22Rv1 (cell line): Measurements from ENCODE around the gene KRTAP10-4.

Experiments
- H3K27ac ChIP-seq: fragments of 450-650 bp; 2 replicates; pipeline ENCODE4 v1.5.1; 2017
- CTCF ChIP-seq: fragments of 450-650 bp; IDR thresholded peaks from 2 replicates; pipeline ENCODE4 v1.5.1; 2017; ENCODE audit warnings: mild to moderate bottlenecking
- ZFX ChIP-seq: fragments of 450-650 bp; IDR thresholded peaks from 2 replicates; pipeline ENCODE4 v1.6.1; 2017; ENCODE audit warnings: antibody characterized with exemption, borderline replicate concordance

The KRTAP10-4 gene

DNA sequence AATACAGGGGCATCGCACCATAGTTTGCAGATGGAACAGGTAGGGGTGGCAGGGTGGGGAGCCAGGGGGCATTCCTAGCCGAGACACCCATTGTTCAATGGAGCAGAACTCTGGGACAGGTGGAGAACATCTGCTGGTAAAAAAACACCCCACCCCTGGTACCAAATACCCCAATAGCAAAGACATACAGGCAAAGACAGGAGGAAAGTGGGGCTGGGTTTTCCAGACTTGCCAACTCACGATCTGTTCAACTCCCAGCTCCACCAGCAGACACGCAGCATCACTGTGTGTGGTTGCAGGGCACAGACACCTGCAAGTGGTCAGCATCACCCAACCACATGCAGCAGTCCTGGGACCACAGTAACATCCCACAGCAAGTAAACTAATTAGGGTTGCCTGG, 38.0 kb downstream of the KRTAP10-4 start:
- H3K27ac ChIP-seq = no peak overlapping the region
- no peak for TF ChIP-seq ZFX
- TF ChIP-seq CTCF = no peak

GRCh38 chr21:44612029-44612486, 38.5 kb downstream of the KRTAP10-4 start, which contains the start of gene KRTAP10-8:
KRTAP10-8 (plus strand) TSS chr21:44612079; CDS start chr21:44612101, 22 bp downstream.
- TF ChIP-seq CTCF (no peak), ZFX (no peak)
- H3K27ac ChIP-seq = no peak within 1 kb of the TSS

GRCh38 chr21:44612669-44613229, 39.2 kb downstream of the KRTAP10-4 start:
- H3K27ac ChIP-seq = no peak overlapping the region
- TF ChIP-seq CTCF = no peak
- TF ChIP-seq ZFX = no peak

- no peak overlapping the region for H3K27ac ChIP-seq
- TF ChIP-seq ZFX (no peak), CTCF (no peak)
These were observed 40.0 kb downstream of the KRTAP10-4 start for GRCh38 chr21:44613386-44614155.

DNA sequence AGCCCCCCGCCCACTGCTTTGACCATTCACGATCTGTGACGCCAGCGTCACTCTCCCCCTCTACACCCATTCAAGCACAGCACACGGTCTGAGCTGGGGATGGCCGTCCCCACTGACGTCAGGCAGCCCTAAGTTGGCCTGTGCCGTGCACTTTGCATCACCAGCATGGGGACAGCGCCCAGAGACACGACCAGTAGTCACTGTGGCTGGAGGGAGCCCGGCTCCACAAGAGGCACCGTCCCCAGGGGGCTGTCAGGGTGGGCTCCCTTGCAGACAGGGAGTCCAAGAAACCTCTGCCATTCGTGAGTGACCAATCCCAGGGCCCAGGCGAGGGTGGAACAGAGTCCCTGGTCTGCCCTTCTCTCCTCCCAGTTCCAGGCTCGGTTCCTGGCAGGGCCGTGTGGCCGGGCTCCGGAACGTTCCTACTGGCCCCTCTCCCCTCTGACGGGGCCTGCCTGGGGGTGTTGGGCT, 40.7 kb downstream of the KRTAP10-4 start:
- H3K27ac ChIP-seq = no peak overlapping the region
- TF ChIP-seq CTCF = no peak

DNA sequence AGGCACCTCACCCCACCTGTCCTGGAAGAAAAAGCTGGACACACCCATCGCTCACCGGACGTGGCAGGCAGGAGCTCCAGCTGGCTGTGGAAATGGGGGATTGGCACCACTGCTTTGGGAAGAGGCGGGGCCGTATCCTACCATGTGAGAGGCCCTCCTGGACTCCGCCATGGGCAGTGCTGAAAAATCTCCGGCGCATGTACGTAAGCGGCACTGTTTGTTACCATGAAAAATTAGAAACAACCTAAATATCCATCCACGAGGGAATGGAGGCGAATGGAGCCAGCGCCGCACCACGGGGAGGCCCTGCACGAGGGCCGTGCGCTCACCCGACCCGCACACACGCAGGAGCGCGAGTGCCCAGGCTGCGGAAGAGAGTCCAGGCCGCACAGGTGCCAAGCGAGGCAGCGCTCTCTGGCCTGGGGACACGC, 41.4 kb downstream of the KRTAP10-4 start:
- TF ChIP-seq CTCF = no peak
- no peak for TF ChIP-seq ZFX
- no peak overlapping the region for H3K27ac ChIP-seq

GRCh38 chr21:44615466-44615865, 41.9 kb downstream of the KRTAP10-4 start:
- TF ChIP-seq CTCF = no peak
- H3K27ac ChIP-seq = no peak overlapping the region
